Subcutaneous abdominal adipose tissue (tissue), 5 donors: ENCODE measurements around the gene VAPA.

ENCODE experiments used
- H3K27ac ChIP-seq: one replicate; pipeline ENCODE4 v1.7.0; 2013; ENCODE audit warnings: low read depth, mild to moderate bottlenecking, inconsistent platforms, low read length, moderate library complexity
- H3K27me3 ChIP-seq, 5 donors: one replicate each; pipeline ENCODE4 v1.7.0; 2013; ENCODE audit warnings: low read length in 5 of 5, inconsistent platforms in 1 of 5; ENCODE audit not compliant: control insufficient read depth in 5 of 5, insufficient read depth in 4 of 5
- H3K36me3 ChIP-seq, 5 donors: one replicate each; pipeline ENCODE4 v1.7.0; 2013; ENCODE audit warnings: low read length in 5 of 5; ENCODE audit not compliant: control insufficient read depth in 5 of 5, insufficient read depth in 5 of 5
- H3K4me1 ChIP-seq, 5 donors: one replicate each; pipeline ENCODE4 v1.7.0; 2013; ENCODE audit warnings: low read length in 5 of 5, mild to moderate bottlenecking in 3 of 5, moderate library complexity in 1 of 5; ENCODE audit not compliant: control insufficient read depth in 5 of 5, insufficient read depth in 5 of 5
- H3K4me3 ChIP-seq, 5 donors: one replicate each; pipeline ENCODE4 v1.7.0; 2013; ENCODE audit warnings: low read length in 5 of 5, low read depth in 1 of 5
- H3K9ac ChIP-seq, 5 donors: one replicate each; pipeline ENCODE4 v1.7.0; 2013; ENCODE audit warnings: low read length in 5 of 5, mild to moderate bottlenecking in 4 of 5, moderate library complexity in 3 of 5
- H3K9me3 ChIP-seq, 5 donors: one replicate each; pipeline ENCODE4 v1.7.0; 2013; ENCODE audit warnings: low read length in 5 of 5; ENCODE audit not compliant: control insufficient read depth in 5 of 5
- donor health status: healthy.
- donor health status: healthy.
- donor health status: healthy.
- donor health status: healthy.
- donor health status: healthy.

Gene VAPA

GRCh38 chr18:10006311-10006893 is 92.6 kb downstream of the VAPA start:
- no peak overlapping the region for H3K4me3 ChIP-seq
- H3K27ac ChIP-seq = no peak overlapping the region
- H3K9me3 ChIP-seq = no peaks in the 10 kb centered on the region
- no peaks in the 10 kb centered on the region for H3K36me3 ChIP-seq
- no peak overlapping the region for H3K9ac ChIP-seq
- H3K4me1 ChIP-seq = peaks cover 0 to 19% (median 9%) of the 10 kb centered on the region in 5 donors
- no peaks in the 10 kb centered on the region for H3K27me3 ChIP-seq

DNA sequence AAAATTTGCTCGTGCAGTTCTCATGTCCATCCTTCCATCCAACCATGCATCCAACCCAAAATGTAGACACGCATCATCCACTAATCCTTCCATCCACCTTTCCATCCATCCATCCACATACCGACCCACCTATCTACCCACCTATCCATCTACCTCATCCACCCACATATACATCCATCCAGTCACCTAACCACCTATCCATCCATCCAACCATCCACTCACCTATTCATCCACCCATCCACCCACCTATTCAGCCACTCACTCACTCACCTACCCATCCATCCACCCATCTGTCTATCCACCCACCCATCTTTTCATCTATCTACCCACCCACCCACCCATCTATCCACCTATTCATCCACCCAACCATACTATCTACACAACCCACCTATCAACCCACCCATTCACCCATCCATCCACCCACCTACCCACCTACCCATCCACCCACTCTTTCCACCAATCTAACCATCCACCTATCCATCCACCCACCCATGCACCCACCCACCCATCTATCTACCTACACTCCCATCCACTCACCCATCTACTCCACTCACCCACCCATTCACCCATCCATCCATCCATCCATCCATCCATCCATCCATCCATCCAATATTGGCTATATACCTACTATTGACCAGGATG is 94.3 kb downstream of the VAPA start:
- H3K27ac ChIP-seq = no peak overlapping the region
- H3K27me3 ChIP-seq = no peaks in the 10 kb centered on the region
- H3K4me3 ChIP-seq = no peak overlapping the region
- no peaks in the 10 kb centered on the region for H3K36me3 ChIP-seq
- no peaks in the 10 kb centered on the region for H3K9me3 ChIP-seq
- peaks cover 0 to 21% (median 11%) of the 10 kb centered on the region in 5 donors for H3K4me1 ChIP-seq
- H3K9ac ChIP-seq = no peak overlapping the region
